ENCODE measurements around the gene CDC5L. TPM values are rescaled to one million over a fixed set of nuclear protein-coding genes. Genes with fewer than 3 reads are reported as not detected.

The CDC5L gene
- total and polyA plus RNA-seq, 2 of the 13 experiments (the other 11 are each of a cell fraction or from before 2014, with no cell fraction given) = 11.0 to 34.2 TPM

GRCh38 chr6:44387346-44388134 lies at the start of gene CDC5L (continued):
- TF ChIP-seq FOXK1 (CRISPR knock-in tag; IDR thresholded peaks at IDR 0.05; ENCODE audit: borderline replicate concordance, low read depth) = peak; percentile 67; the same call in 1 of the 2 replicates
- no peak for TF ChIP-seq FOXA1 (IDR thresholded peaks at IDR 0.05)
- peak; percentile 14; the same call in 1 of the 2 replicates for TF ChIP-seq FOXA1 (CRISPR knock-in tag; IDR thresholded peaks at IDR 0.05)
- no peak for TF ChIP-seq CEBPZ (IDR thresholded peaks at IDR 0.05; ENCODE audit: low read length)
- no peak for TF ChIP-seq RAD21 (CRISPR knock-in tag; IDR thresholded peaks at IDR 0.05)
- TF ChIP-seq MXD3 (CRISPR knock-in tag; IDR thresholded peaks at IDR 0.05) = peak; percentile 80; the same call in 1 of the 2 replicates
- 0 out of 2 replicates have a peak, but pooled peaks have one; percentile 54 for TF ChIP-seq ZNF30 (CRISPR knock-in tag; IDR thresholded peaks at IDR 0.05)
- TF ChIP-seq PCBP1 (IDR thresholded peaks at IDR 0.05; ENCODE audit: borderline replicate concordance, low read depth, low read length) = 0 out of 2 replicates have a peak, but pooled peaks have one; percentile 47
- no peak for TF ChIP-seq LCORL (IDR thresholded peaks at IDR 0.05)
- peak; percentile 84 for TF ChIP-seq LCORL (CRISPR knock-in tag; IDR thresholded peaks at IDR 0.05)
- peak; percentile 93 for TF ChIP-seq SPEN (CRISPR knock-in tag; IDR thresholded peaks at IDR 0.05; ENCODE audit: low read depth)
- no peak for TF ChIP-seq ZNF773 (CRISPR knock-in tag; IDR thresholded peaks at IDR 0.05; ENCODE audit: borderline replicate concordance)
- peak; percentile 66; the same call in 1 of the 2 replicates for TF ChIP-seq ZNF644 (CRISPR knock-in tag; IDR thresholded peaks at IDR 0.05; ENCODE audit: low read depth)
- TF ChIP-seq MEF2D (CRISPR knock-in tag; IDR thresholded peaks at IDR 0.05) = peak; percentile 87
- no peak for TF ChIP-seq BHLHE40 (IDR thresholded peaks at IDR 0.05; ENCODE audit: low read length)
- TF ChIP-seq ZZZ3 (CRISPR knock-in tag; IDR thresholded peaks at IDR 0.05; ENCODE audit: borderline replicate concordance) = peak; percentile 84; the same call in 1 of the 2 replicates
- TF ChIP-seq E2F1 (CRISPR knock-in tag; IDR thresholded peaks at IDR 0.05) = peak; percentile 85
- no peak for TF ChIP-seq ZNF550 (CRISPR knock-in tag; IDR thresholded peaks at IDR 0.05; ENCODE audit: borderline replicate concordance)
- TF ChIP-seq ZSCAN25 (CRISPR knock-in tag; IDR thresholded peaks at IDR 0.05) = no peak; the same call in 1 of the 2 replicates
- TF ChIP-seq NKX3-1 (CRISPR knock-in tag; IDR thresholded peaks at IDR 0.05) = peak; percentile 73
- TF ChIP-seq ZBTB49 (CRISPR knock-in tag; IDR thresholded peaks at IDR 0.05; ENCODE audit: borderline replicate concordance) = no peak
- TF ChIP-seq GLI4 (CRISPR knock-in tag; IDR thresholded peaks at IDR 0.05; ENCODE audit: borderline replicate concordance) = no peak; the same call in none of the 2 replicates
- TF ChIP-seq ZNF138 (CRISPR knock-in tag; IDR thresholded peaks at IDR 0.05; ENCODE audit: low read depth) = peak; percentile 74
